PC-9 (cell line): ENCODE data around the gene CCNY.

Experiments
- CTCF ChIP-seq: fragments of 200-600 bp; sonication (generic); conservative IDR thresholded peaks from 2 replicates; pipeline ENCODE4 v1.6.1; 2017; ENCODE audit warnings: mixed run types, antibody characterized with exemption, mild to moderate bottlenecking, moderate library complexity
- EZH2 ChIP-seq: fragments of 200-600 bp; sonication (generic); IDR thresholded peaks from 2 replicates; pipeline ENCODE4 v1.8.0; 2017; ENCODE audit warnings: antibody characterized with exemption, low read depth

GRCh38 chr10:35466661-35467060 is 130.4 kb downstream of the CCNY start:
- TF ChIP-seq CTCF = no peak
- no peak for TF ChIP-seq EZH2
